DOHH2 (cell line): ENCODE results near the gene CALU.

Source experiments
- H3F3A ChIP-seq: fragments of 200-600 bp; sonication (generic), shearing (Covaris generic); 2 replicates; pipeline ENCODE4 v1.6.0; 2016; ENCODE audit warnings: antibody characterized with exemption, mild to moderate bottlenecking; ENCODE audit not compliant: control insufficient read depth, insufficient read depth
- H3K27ac ChIP-seq: fragments of 200-600 bp; sonication (generic); 2 replicates; pipeline ENCODE4 v1.5.1; 2014; ENCODE audit warnings: low read depth, mild to moderate bottlenecking, low read length, moderate library complexity
- H3K27me3 ChIP-seq: fragments of 200-600 bp; sonication (generic); 2 replicates; pipeline ENCODE4 v1.6.1; 2014; ENCODE audit warnings: mild to moderate bottlenecking, low read length, mixed read lengths; ENCODE audit not compliant: control insufficient read depth
- H3K36me3 ChIP-seq: fragments of 200-600 bp; sonication (generic); 2 replicates; pipeline ENCODE4 v1.6.1; 2014; ENCODE audit warnings: mild to moderate bottlenecking, low read length, moderate library complexity, mixed read lengths; ENCODE audit not compliant: control insufficient read depth
- H3K4me1 ChIP-seq: fragments of 200-600 bp; sonication (generic); 2 replicates; pipeline ENCODE4 v1.6.1; 2014; ENCODE audit warnings: mild to moderate bottlenecking, low read length, mixed read lengths; ENCODE audit not compliant: control insufficient read depth
- H3K4me2 ChIP-seq: fragments of 200-600 bp; sonication (generic); 2 replicates; pipeline ENCODE4 v1.6.0; 2014; ENCODE audit warnings: mild to moderate bottlenecking, low read length, moderate library complexity
- H3K4me3 ChIP-seq: fragments of 200-600 bp; sonication (generic); 2 replicates; pipeline ENCODE4 v1.5.1; 2014; ENCODE audit warnings: mild to moderate bottlenecking, low read length, mixed read lengths
- H3K79me2 ChIP-seq: fragments of 200-600 bp; sonication (generic); 2 replicates; pipeline ENCODE4 v1.6.1; 2014; ENCODE audit warnings: mild to moderate bottlenecking, low read length, mixed read lengths; ENCODE audit not compliant: control insufficient read depth
- H3K9me2 ChIP-seq: fragments of 200-600 bp; sonication (generic); replicated peaks from 2 replicates; pipeline ENCODE4 v1.6.1; 2014; ENCODE audit warnings: mild to moderate bottlenecking, low read length, mixed read lengths; ENCODE audit not compliant: control insufficient read depth
- H3K9me3 ChIP-seq: fragments of 200-600 bp; sonication (generic); 2 replicates; pipeline ENCODE4 v1.6.1; 2014; ENCODE audit warnings: antibody characterized with exemption, low read length, mixed read lengths; ENCODE audit not compliant: control insufficient read depth, insufficient read depth
- H4K20me1 ChIP-seq: fragments of 200-600 bp; sonication (generic); 2 replicates; pipeline ENCODE4 v1.6.0; 2014; ENCODE audit warnings: low read depth, mild to moderate bottlenecking, antibody characterized with exemption, low read length, moderate library complexity; ENCODE audit not compliant: control insufficient read depth, insufficient read depth
- CTCF ChIP-seq: fragments of 200-600 bp; sonication (generic); IDR thresholded peaks from one replicate; pipeline ENCODE4 v1.5.1; 2014; ENCODE audit warnings: antibody characterized with exemption, mild to moderate bottlenecking, low read depth, low read length; ENCODE audit not compliant: poor library complexity, severe bottlenecking
- EZH2phosphoT487 ChIP-seq: fragments of 200-600 bp; sonication (generic); IDR thresholded peaks from 2 replicates; pipeline ENCODE4 v1.6.1; 2017; ENCODE audit warnings: borderline replicate concordance, mild to moderate bottlenecking, antibody characterized with exemption, low read length, moderate library complexity, mixed read lengths

CALU gene

DNA sequence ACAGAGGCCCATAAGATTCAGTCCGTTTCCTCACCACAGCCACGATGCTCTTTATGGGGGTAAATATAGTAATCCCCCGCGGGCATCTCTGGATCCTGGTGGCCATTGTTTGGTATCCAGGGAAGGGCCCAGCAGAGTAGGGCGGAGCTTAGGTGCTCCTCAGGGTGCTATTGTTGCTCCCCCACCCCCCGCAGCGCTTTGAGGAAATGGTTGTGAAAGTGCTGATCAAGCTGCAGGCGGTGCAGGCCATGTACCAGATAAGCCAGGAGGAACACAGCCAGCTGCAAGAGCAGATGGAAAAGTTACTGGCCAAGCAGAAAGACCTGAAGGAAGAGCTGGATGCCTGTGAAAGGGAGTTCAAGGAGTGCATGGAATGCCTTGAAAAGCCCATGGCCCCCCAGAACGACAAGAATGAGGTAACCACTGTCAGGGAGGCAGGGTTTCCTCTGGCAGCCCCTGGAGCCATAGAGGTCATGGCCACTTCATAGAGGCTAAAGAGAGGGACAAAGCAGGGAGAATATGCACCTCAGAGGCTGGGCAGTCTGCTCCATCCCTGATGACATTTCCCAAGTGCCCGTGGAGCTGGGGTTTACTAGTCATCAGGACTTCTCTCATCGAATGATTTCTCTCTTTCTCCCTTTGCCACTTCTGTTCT is 73.5 kb downstream of the CALU start:
- H3K4me3 ChIP-seq, result no peak overlapping the region

DNA sequence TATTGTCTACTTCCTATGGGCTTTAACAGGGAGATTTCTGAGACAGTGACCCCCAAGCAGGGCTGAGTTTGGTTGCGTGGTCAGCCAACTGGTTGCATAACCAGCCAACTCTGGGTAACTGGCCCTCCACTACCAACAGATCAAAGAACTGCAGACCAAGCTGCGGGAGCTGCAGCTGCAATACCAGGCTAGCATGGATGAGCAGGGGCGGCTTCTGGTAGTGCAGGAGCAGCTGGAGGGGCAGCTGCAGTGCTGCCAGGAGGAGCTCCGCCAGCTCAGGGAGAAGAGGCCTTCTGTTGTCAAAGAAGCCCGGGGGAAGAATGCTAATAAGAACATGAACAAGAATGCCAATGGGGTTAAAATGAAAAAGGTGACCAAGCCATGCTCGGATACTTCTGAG is 75.3 kb downstream of the CALU start:
- Histone ChIP-seq H3K36me3 (peaks cover 5% of the 10 kb centered on the region; the same call in 1 of the 2 replicates), H3K79me2 (no peaks in the 10 kb centered on the region), H3K9me2 (no peaks in the 10 kb centered on the region), H3K27me3 (no peaks in the 10 kb centered on the region), H3F3A (no peaks in the 10 kb centered on the region; the same call in 1 of the 2 replicates), H4K20me1 (no peaks in the 10 kb centered on the region), H3K4me3 (no peak overlapping the region), H3K27ac (no peak overlapping the region), H3K9me3 (no peaks in the 10 kb centered on the region), H3K4me1 (peaks cover 11% of the 10 kb centered on the region), H3K4me2 (no peak overlapping the region)
- TF ChIP-seq CTCF, result no peak
- no peak for TF ChIP-seq EZH2phosphoT487

More for the DNA sequence above, 73.5 kb downstream of the CALU start:
- Histone ChIP-seq H3K27me3 (no peaks in the 10 kb centered on the region), H3F3A (no peaks in the 10 kb centered on the region), H3K4me1 (peaks cover 11% of the 10 kb centered on the region), H3K79me2 (no peaks in the 10 kb centered on the region), H3K4me2 (no peak overlapping the region), H3K27ac (no peak overlapping the region), H4K20me1 (no peaks in the 10 kb centered on the region), H3K9me3 (no peaks in the 10 kb centered on the region), H3K9me2 (no peaks in the 10 kb centered on the region), H3K36me3 (peaks cover 7% of the 10 kb centered on the region; the same call in 1 of the 2 replicates)
- no peak for TF ChIP-seq CTCF
- no peak for TF ChIP-seq EZH2phosphoT487

DNA sequence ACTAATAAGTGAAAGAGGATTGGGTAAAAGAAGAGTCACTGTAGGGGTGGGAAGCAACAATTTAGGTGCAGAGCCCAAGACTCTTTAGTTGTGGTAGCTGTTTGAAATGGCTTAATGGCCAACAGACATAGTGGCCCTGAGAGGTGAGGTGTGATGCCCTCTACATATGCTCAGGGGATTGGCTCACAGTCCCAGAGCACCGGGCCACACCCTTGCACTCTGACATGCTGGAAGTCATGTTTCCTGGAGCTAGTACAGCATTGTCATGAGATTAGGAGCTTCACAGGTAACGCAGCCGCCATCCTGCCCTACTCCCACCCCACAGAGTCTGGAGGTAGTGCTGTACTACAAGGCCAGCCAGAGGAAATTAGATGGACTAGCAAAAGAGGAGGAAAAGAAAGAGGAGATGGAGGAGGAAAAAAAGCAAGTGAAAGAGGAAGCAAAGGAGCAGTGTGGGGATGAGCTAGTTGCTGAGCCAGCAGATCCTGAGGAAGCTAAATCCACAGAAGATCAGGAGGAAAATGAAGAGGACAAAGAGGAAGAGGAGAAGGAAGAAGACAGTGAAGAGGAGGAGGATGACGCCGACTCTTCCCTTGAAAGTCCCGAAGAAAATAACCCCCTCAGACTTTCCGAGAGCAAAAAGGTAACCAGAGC is 76.3 kb downstream of the CALU start:
- TF ChIP-seq CTCF (no peak), EZH2phosphoT487 (no peak)
- Histone ChIP-seq H3K9me3 (no peaks in the 10 kb centered on the region), H3K4me1 (peaks cover 15% of the 10 kb centered on the region)

More for the DNA sequence above, 76.3 kb downstream of the CALU start:
- Histone ChIP-seq H3K4me3 (no peak overlapping the region), H3F3A (peaks cover 4% of the 10 kb centered on the region), H4K20me1 (no peaks in the 10 kb centered on the region), H3K36me3 (peaks cover under 1% of the 10 kb centered on the region; the same call in 1 of the 2 replicates), H3K27ac (no peak overlapping the region), H3K9me2 (no peaks in the 10 kb centered on the region), H3K4me2 (no peak overlapping the region), H3K79me2 (no peaks in the 10 kb centered on the region), H3K27me3 (no peaks in the 10 kb centered on the region)
